Small intestine (tissue), 7 donors: ENCODE results near the gene CAPN7. TPM values are rescaled to one million over a fixed set of nuclear protein-coding genes. Genes with fewer than 3 reads are reported as not detected.

Experiments used
- DNase-seq, 2 donors: peaks; one replicate each; pipeline versions ENCODE4 v3.0.0 to v3.0.0-alpha.2; 2013
- FAIRE-seq: peaks from 2 replicates; lab custom pipeline; 2012; peaks lifted over from hg19 to GRCh38; lab: Jason Lieb, UNC
- H3K27ac ChIP-seq, 3 donors: one replicate each; pipeline ENCODE4 v1.5.1; 2013; ENCODE audit warnings: low read length in 2 of 3, mild to moderate bottlenecking in 2 of 3, control low read depth in 1 of 3, inconsistent platforms in 1 of 3, low read depth in 1 of 3, moderate library complexity in 1 of 3
- H3K27me3 ChIP-seq, 3 donors: one replicate each; pipeline ENCODE4 v1.6.1; 2013; ENCODE audit warnings: low read length in 3 of 3, inconsistent platforms in 1 of 3; ENCODE audit not compliant: control insufficient read depth in 3 of 3, insufficient read depth in 3 of 3
- H3K36me3 ChIP-seq, 3 donors: one replicate each; pipeline ENCODE4 v1.6.1; 2013; ENCODE audit warnings: low read length in 3 of 3, inconsistent platforms in 1 of 3, low read depth in 1 of 3, mild to moderate bottlenecking in 1 of 3, moderate library complexity in 1 of 3; ENCODE audit not compliant: control insufficient read depth in 3 of 3, insufficient read depth in 2 of 3
- H3K4me1 ChIP-seq, 3 donors: one replicate each; pipeline ENCODE4 v1.6.1; 2013; ENCODE audit warnings: low read length in 2 of 3, inconsistent platforms in 1 of 3, low read depth in 1 of 3, mild to moderate bottlenecking in 1 of 3, moderate library complexity in 1 of 3; ENCODE audit not compliant: control insufficient read depth in 3 of 3, insufficient read depth in 2 of 3
- H3K4me3 ChIP-seq, 3 donors: one replicate each; pipeline ENCODE4 v1.5.1; 2013; ENCODE audit warnings: low read length in 3 of 3, control low read depth in 1 of 3, inconsistent platforms in 1 of 3, low read depth in 1 of 3, mild to moderate bottlenecking in 1 of 3, moderate library complexity in 1 of 3
- H3K9me3 ChIP-seq, 2 donors: one replicate each; pipeline ENCODE4 v1.6.1; 2013; ENCODE audit warnings: low read depth in 1 of 2, low read length in 1 of 2; ENCODE audit not compliant: control insufficient read depth in 2 of 2, insufficient read depth in 1 of 2
- WGBS, 3 donors: extraction: QIAGEN DNeasy Blood & Tissue Kit; methylation state at CpG; one replicate each; pipeline ENCODE4 v1.1.7; 2013; 5-methylcytosine and 5-hydroxymethylcytosine counted together
- polyA plus RNA-seq, 4 donors: library from polyadenylated mRNA; stranded (reverse) in 3 of 4; unstranded in 1 of 4; fragments of 200-250 nt in 3 of 4; fragments of 120-200 nt in 1 of 4; gene quantifications; one replicate each; pipeline versions ENCODE4 v1.2.1 to v1.2.3, GENCODE V29; 2013
- donor health status: healthy with polysubstance abuse.
- donor health status: control.
- donor health status: control.
- donor health status: Bipolar disorder and iron deficiency.
- donor health status: healthy.

CAPN7 gene
- polyA plus RNA-seq, 4 donors = 12.3 to 49.3 (median 13.4) TPM

GRCh38 chr3:15205482-15205933, 538 bp upstream of the CAPN7 start:
- Histone ChIP-seq H3K4me3 (peak overlapping the region; percentile 36 to 95 (median 74)), H3K27ac (peak overlapping the region; percentile 77 to 89 (median 85)), H3K4me1 (peaks cover 0 to 6% (median 6%) of the 10 kb centered on the region in 3 donors), H3K9me3 (no peaks in the 10 kb centered on the region), H3K27me3 (no peaks in the 10 kb centered on the region), H3K36me3 (peaks cover 0 to 12% (median 0%) of the 10 kb centered on the region in 3 donors)
- FAIRE-seq (no peak), DNase-seq (no peak)
- 0 to 5% (median 1%) methylated on average over 3 of the region's 3 CpGs for WGBS, 3 donors

GRCh38 chr3:15206662-15207576, 873 bp downstream of the CAPN7 start:
- H3K36me3 ChIP-seq = peaks cover 0 to 16% (median 0%) of the 10 kb centered on the region in 3 donors
- no peaks in the 10 kb centered on the region for H3K27me3 ChIP-seq
- WGBS, 3 donors = 1 to 4% (median 4%) methylated on average over 22 to 30 of the region's 30 CpGs
- peaks cover 0 to 6% (median 6%) of the 10 kb centered on the region in 3 donors for H3K4me1 ChIP-seq
- no peaks in the 10 kb centered on the region for H3K9me3 ChIP-seq
- H3K27ac ChIP-seq = peak overlapping the region; percentile 92 to 98 (median 97)
- H3K4me3 ChIP-seq = peak overlapping the region; percentile 78 to 97 (median 95)
- peak; percentile 66 to 67 for DNase-seq
- no peak for FAIRE-seq

DNA sequence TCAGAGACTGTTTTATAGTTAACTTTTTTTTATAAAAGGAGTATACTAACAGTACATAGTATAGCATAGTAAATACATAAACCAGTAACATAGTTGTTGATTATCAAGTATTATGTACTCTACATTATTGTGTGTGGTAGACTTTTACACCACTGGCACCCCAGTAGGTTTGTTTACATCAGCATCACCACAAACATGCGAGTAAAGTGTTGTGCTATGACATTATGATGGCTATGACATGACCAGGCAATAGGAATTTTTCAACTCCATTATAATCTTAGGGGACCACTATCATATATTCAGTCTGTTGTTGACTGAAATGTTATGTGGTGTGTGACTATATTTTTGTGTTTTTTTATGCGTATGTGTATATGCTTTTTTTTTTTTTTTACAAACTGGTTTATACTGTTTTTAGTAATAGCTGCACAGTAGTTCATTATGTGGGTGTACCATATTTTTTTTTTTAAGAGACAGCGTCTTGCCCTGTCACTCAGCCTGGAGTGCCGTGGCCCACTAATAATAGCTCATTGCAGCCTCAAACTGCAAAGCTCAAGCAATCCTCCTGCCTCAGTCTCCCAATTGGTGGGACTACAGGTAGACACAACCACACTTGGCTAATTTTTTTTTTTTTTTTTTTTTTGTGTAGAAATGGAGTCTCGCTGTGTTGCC, 1.9 kb downstream of the CAPN7 start:
- peak overlapping the region in 2 of 3 donors; percentile 15 to 78 for H3K4me3 ChIP-seq
- DNase-seq (no peak), FAIRE-seq (no peak)
- 60 to 70% (median 66%) methylated on average over 5 of the region's 5 CpGs for WGBS, 3 donors
- H3K27me3 ChIP-seq = no peaks in the 10 kb centered on the region
- H3K27ac ChIP-seq = no peak overlapping the region
- H3K36me3 ChIP-seq = peaks cover 0 to 16% (median 0%) of the 10 kb centered on the region in 3 donors
- H3K4me1 ChIP-seq = peaks cover 0 to 6% (median 6%) of the 10 kb centered on the region in 3 donors
- H3K9me3 ChIP-seq = no peaks in the 10 kb centered on the region

GRCh38 chr3:15211937-15212336, 5.9 kb downstream of the CAPN7 start:
- DNase-seq = no peak
- peaks cover 4 to 35% (median 5%) of the 10 kb centered on the region in 3 donors for H3K36me3 ChIP-seq
- no peak overlapping the region for H3K27ac ChIP-seq
- peaks cover 0 to 6% (median 6%) of the 10 kb centered on the region in 3 donors for H3K4me1 ChIP-seq
- no peaks in the 10 kb centered on the region for H3K27me3 ChIP-seq
- H3K9me3 ChIP-seq = no peaks in the 10 kb centered on the region
- H3K4me3 ChIP-seq = no peak overlapping the region
- FAIRE-seq = no peak

GRCh38 chr3:15214758-15215157, 8.7 kb downstream of the CAPN7 start:
- Histone ChIP-seq H3K27ac (no peak overlapping the region), H3K36me3 (peaks cover 4 to 31% (median 12%) of the 10 kb centered on the region in 3 donors), H3K27me3 (no peaks in the 10 kb centered on the region), H3K4me3 (no peak overlapping the region), H3K4me1 (no peaks in the 10 kb centered on the region), H3K9me3 (no peaks in the 10 kb centered on the region)
- no peak for FAIRE-seq
- WGBS, 3 donors = 94 to 100% (median 95%) methylated on average over 1 of the region's 1 CpG
- DNase-seq = no peak

- WGBS, 3 donors = 81 to 87% (median 84%) methylated on average over 2 of the region's 2 CpGs
- peaks cover 6 to 33% (median 13%) of the 10 kb centered on the region in 3 donors for H3K36me3 ChIP-seq
- H3K4me3 ChIP-seq = no peak overlapping the region
- DNase-seq (no peak), FAIRE-seq (no peak)
- H3K9me3 ChIP-seq = no peaks in the 10 kb centered on the region
- H3K4me1 ChIP-seq = no peaks in the 10 kb centered on the region
- H3K27me3 ChIP-seq = no peaks in the 10 kb centered on the region
- no peak overlapping the region for H3K27ac ChIP-seq
Measured at GRCh38 chr3:15215996-15216395, 9.9 kb downstream of the CAPN7 start.

DNA sequence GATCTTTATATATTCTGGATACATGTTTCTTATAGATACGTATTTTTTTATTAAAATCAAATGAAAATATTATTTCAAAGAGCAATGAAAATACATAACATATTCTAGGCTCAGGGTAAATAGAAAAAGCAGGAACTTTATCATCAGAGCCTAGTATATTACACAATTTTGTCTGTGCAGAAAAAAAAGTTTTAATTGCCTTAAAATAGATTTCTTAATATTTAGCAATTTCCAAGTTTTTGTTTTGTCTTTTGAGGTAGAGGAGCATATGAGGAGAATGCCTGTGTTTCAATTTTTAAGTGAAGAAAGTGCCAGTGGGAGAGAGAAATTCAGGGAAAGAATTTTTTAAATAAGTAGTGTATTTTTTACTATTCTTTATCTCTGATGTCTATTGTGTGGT, 10.5 kb downstream of the CAPN7 start:
- H3K4me3 ChIP-seq = no peak overlapping the region
- DNase-seq (no peak), FAIRE-seq (no peak)
- H3K9me3 ChIP-seq = no peaks in the 10 kb centered on the region
- H3K27me3 ChIP-seq = no peaks in the 10 kb centered on the region
- no peaks in the 10 kb centered on the region for H3K4me1 ChIP-seq
- peaks cover 8 to 32% (median 16%) of the 10 kb centered on the region in 3 donors for H3K36me3 ChIP-seq
- H3K27ac ChIP-seq = no peak overlapping the region
- 94 to 97% (median 96%) methylated on average over 1 of the region's 1 CpG for WGBS, 3 donors

- DNase-seq (no peak), FAIRE-seq (no peak)
- Histone ChIP-seq H3K36me3 (peaks cover 8 to 36% (median 21%) of the 10 kb centered on the region in 3 donors), H3K4me1 (no peaks in the 10 kb centered on the region), H3K4me3 (no peak overlapping the region), H3K27ac (no peak overlapping the region), H3K27me3 (no peaks in the 10 kb centered on the region), H3K9me3 (no peaks in the 10 kb centered on the region)
- 90 to 94% (median 91%) methylated on average over 4 of the region's 4 CpGs for WGBS, 3 donors
Measured at GRCh38 chr3:15217011-15217671, 11.1 kb downstream of the CAPN7 start.
